ENCODE measurements around the gene NPAS3. TPM values are rescaled to one million over a fixed set of nuclear protein-coding genes. Genes with fewer than 3 reads are reported as not detected.

The NPAS3 gene
- total RNA-seq, 1 donor from 2014 or later = 4.9 TPM

- intact Hi-C loops (cut with DNase I) = no loop called here
- DNase-seq (ENCODE audit: low spot score) = no peak
Measured at GRCh38 chr14:33480071-33480886, 541.6 kb downstream of the NPAS3 start.

- no peak for DNase-seq (ENCODE audit: low spot score)
- intact Hi-C loops (cut with DNase I) = no loop called here
Measured at GRCh38 chr14:33480887-33481184, 542.2 kb downstream of the NPAS3 start.

- intact Hi-C loops (cut with DNase I) = no loop called here
Measured at GRCh38 chr14:33483110-33483509, 544.4 kb downstream of the NPAS3 start.

GRCh38 chr14:33483541-33483940 is 544.9 kb downstream of the NPAS3 start:
- intact Hi-C loops (cut with DNase I) = no loop called here
- no peak for DNase-seq (ENCODE audit: low spot score)

More at GRCh38 chr14:33483110-33483509, 544.4 kb downstream of the NPAS3 start:
- no peak for DNase-seq (ENCODE audit: low spot score)

- DNase-seq (ENCODE audit: low spot score) = no peak
- intact Hi-C loops (cut with DNase I) = no loop called here
Measured at GRCh38 chr14:33484264-33484663, 545.6 kb downstream of the NPAS3 start.

- no peak for DNase-seq (ENCODE audit: low spot score)
- intact Hi-C loops (cut with DNase I) = no loop called here
Measured at GRCh38 chr14:33486332-33486890, 547.7 kb downstream of the NPAS3 start.

- intact Hi-C loops (cut with DNase I) = no loop called here
- no peak for DNase-seq (ENCODE audit: low spot score)
Measured at GRCh38 chr14:33488582-33488981, 549.9 kb downstream of the NPAS3 start.

GRCh38 chr14:33490555-33490954 is 551.9 kb downstream of the NPAS3 start:
- intact Hi-C loops (cut with DNase I) = no loop called here
- no peak for DNase-seq (ENCODE audit: low spot score)

- intact Hi-C loops (cut with DNase I) = no loop called here
- DNase-seq (ENCODE audit: low spot score) = no peak
Measured at GRCh38 chr14:33491112-33491511, 552.4 kb downstream of the NPAS3 start.

GRCh38 chr14:33492491-33492890 is 553.8 kb downstream of the NPAS3 start:
- intact Hi-C loops (cut with DNase I) = no loop called here
- no peak for DNase-seq (ENCODE audit: low spot score)

GRCh38 chr14:33493266-33493665 is 554.6 kb downstream of the NPAS3 start:
- DNase-seq (ENCODE audit: low spot score) = no peak
- intact Hi-C loops (cut with DNase I) = no loop called here

GRCh38 chr14:33493990-33494389 is 555.3 kb downstream of the NPAS3 start:
- no peak for DNase-seq (ENCODE audit: low spot score)
- intact Hi-C loops (cut with DNase I) = no loop called here

GRCh38 chr14:33499687-33500086 is 561.0 kb downstream of the NPAS3 start:
- no peak for DNase-seq (ENCODE audit: low spot score)
- intact Hi-C loops (cut with DNase I) = no loop called here

GRCh38 chr14:33504246-33505099 is 565.8 kb downstream of the NPAS3 start:
- intact Hi-C loops (cut with DNase I) = no loop called here

GRCh38 chr14:33505266-33505962 is 566.7 kb downstream of the NPAS3 start:
- intact Hi-C loops (cut with DNase I) = no loop called here

More at GRCh38 chr14:33504246-33505099, 565.8 kb downstream of the NPAS3 start:
- DNase-seq (ENCODE audit: low spot score) = no peak

GRCh38 chr14:33505963-33506329 is 567.3 kb downstream of the NPAS3 start:
- no peak for DNase-seq (ENCODE audit: low spot score)
- intact Hi-C loops (cut with DNase I) = no loop called here

More at GRCh38 chr14:33505266-33505962, 566.7 kb downstream of the NPAS3 start:
- DNase-seq (ENCODE audit: low spot score) = no peak

- DNase-seq (ENCODE audit: low spot score) = no peak
- intact Hi-C loops (cut with DNase I) = no loop called here
Measured at GRCh38 chr14:33508126-33509062, 569.7 kb downstream of the NPAS3 start.

- DNase-seq (ENCODE audit: low spot score) = no peak
- intact Hi-C loops (cut with DNase I) = no loop called here
Measured at GRCh38 chr14:33509454-33509853, 570.8 kb downstream of the NPAS3 start.

GRCh38 chr14:33510063-33510481 is 571.4 kb downstream of the NPAS3 start:
- DNase-seq (ENCODE audit: low spot score) = no peak
- intact Hi-C loops (cut with DNase I) = no loop called here
